Uterus (tissue), 4 donors: ENCODE results near the gene SCGB1D2. TPM values are rescaled to one million over a fixed set of nuclear protein-coding genes. Genes with fewer than 3 reads are reported as not detected.

Source experiments
- DNase-seq, 2 donors: peaks; one replicate each; pipeline ENCODE4 v3.0.0-alpha.2; 2019 to 2020
- H3K27ac ChIP-seq, 2 donors: fragments of 200-600 bp; sonication (generic); 1 replicate in 1 of 2; 2 replicates in 1 of 2; pipeline ENCODE4 v1.5.1; 2016 to 2018
- H3K27me3 ChIP-seq, 2 donors: fragments of 200-600 bp; sonication (generic); one replicate each; pipeline ENCODE4 v1.5.1; 2018 to 2019; ENCODE audit warnings: control low read depth in 1 of 2
- H3K36me3 ChIP-seq, 2 donors: fragments of 200-600 bp; sonication (generic); one replicate each; pipeline ENCODE4 v1.5.1; 2019; ENCODE audit warnings: control low read depth in 1 of 2
- H3K4me1 ChIP-seq, 2 donors: fragments of 200-600 bp; sonication (generic); one replicate each; pipeline ENCODE4 v1.5.1; 2018 to 2019; ENCODE audit warnings: control low read depth in 1 of 2
- H3K4me3 ChIP-seq, 2 donors: fragments of 200-600 bp; sonication (generic); 1 replicate in 1 of 2; 2 replicates in 1 of 2; pipeline ENCODE4 v1.5.1; 2018 to 2019; ENCODE audit warnings: mild to moderate bottlenecking in 1 of 2
- H3K9me3 ChIP-seq, 2 donors: fragments of 200-600 bp; sonication (generic); one replicate each; pipeline ENCODE4 v1.5.1; 2019; ENCODE audit warnings: control low read depth in 1 of 2
- CTCF ChIP-seq, 4 experiments: fragments of 200-600 bp in 2 of 4; fragments of 450-650 bp in 2 of 4; sonication (generic) in 2 of 4; IDR thresholded peaks; one replicate each; pipeline ENCODE4 v1.5.1; 2016 to 2019; ENCODE audit warnings: antibody characterized with exemption in 4 of 4, mild to moderate bottlenecking in 2 of 4, moderate library complexity in 1 of 4
- POLR2A ChIP-seq, 2 donors: fragments of 450-650 bp; IDR thresholded peaks; one replicate each; pipeline ENCODE4 v1.6.1; 2016; ENCODE audit warnings: antibody characterized with exemption in 2 of 2, mild to moderate bottlenecking in 1 of 2, moderate library complexity in 1 of 2
- intact Hi-C: fragments of 100-400 bp; cut with DNase I; formaldehyde crosslinking; loops from one replicate; pipeline ENCODE4 v1.15.1; 2023; ENCODE audit warnings: low total_unique reads
- total RNA-seq, 4 donors: library from RNA; depleted of rRNA in 3 of 4; stranded (reverse); fragments of >200 nt in 3 of 4; gene quantifications; one replicate each; pipeline versions ENCODE4 v1.1.0 to v1.2.4, GENCODE V29; 2014 to 2023
- donor health status: DM: yes; HTN: yes; CAD: no.

Gene SCGB1D2
- total RNA-seq, 4 donors from 2014 or later = 1.9 TPM; not detected in 3

DNA sequence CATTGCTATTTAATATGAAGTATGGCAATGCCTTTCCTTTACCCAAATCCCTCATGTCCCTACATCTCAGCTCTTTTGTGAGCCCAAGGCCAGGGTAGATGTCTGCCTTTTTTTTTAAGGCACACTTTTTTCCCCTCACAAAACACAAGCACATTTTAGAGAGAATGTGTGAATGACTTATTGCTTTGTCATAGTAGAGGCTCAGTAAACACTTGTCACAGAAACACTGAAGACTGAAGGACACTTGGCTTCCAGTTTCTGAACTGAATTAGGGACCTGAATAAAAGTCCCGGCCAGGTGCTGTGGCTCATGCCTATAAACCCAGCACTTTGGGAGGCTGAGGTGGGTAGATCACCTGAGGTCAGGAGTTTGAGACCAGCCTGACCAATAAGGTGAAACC lies 25.0 kb downstream of the SCGB1D2 start:
- DNase-seq = no peak
- H3K27me3 ChIP-seq = no peaks in the 10 kb centered on the region
- intact Hi-C loops = no loop called here
- H3K36me3 ChIP-seq = no peaks in the 10 kb centered on the region
- TF ChIP-seq POLR2A (IDR thresholded peaks at IDR 0.05) = no peak
- no peak for TF ChIP-seq CTCF (IDR thresholded peaks at IDR 0.05)
- no peak overlapping the region for H3K4me3 ChIP-seq
- H3K9me3 ChIP-seq = no peaks in the 10 kb centered on the region
- no peak overlapping the region for H3K27ac ChIP-seq
- no peaks in the 10 kb centered on the region for H3K4me1 ChIP-seq

DNA sequence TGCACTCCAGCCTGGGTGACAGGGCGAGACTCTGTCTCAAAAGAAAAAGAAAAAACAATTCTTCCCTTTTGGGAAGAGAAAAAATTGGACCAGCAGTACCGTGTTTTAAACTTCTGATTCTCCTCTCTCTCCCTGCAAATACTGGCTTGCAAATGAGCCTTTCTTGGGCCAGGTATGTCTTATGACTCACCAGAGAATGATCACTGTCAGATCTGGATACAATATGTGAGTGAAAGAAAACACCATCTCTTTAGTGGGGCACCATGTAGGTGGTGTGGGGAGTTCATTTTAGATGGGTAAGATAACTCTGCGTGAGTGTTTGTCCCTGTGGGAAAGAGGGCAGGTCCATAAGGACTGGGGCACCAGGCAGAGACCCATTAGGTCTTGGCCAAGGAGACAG lies 25.5 kb downstream of the SCGB1D2 start:
- H3K9me3 ChIP-seq = no peaks in the 10 kb centered on the region
- no peak for DNase-seq
- no peaks in the 10 kb centered on the region for H3K36me3 ChIP-seq
- no peak for TF ChIP-seq CTCF (IDR thresholded peaks at IDR 0.05)
- no peak for TF ChIP-seq POLR2A (IDR thresholded peaks at IDR 0.05)
- no peaks in the 10 kb centered on the region for H3K4me1 ChIP-seq
- H3K27me3 ChIP-seq = no peaks in the 10 kb centered on the region
- H3K4me3 ChIP-seq = no peak overlapping the region
- H3K27ac ChIP-seq = no peak overlapping the region
- intact Hi-C loops = no loop called here

- intact Hi-C loops = no loop called here
- DNase-seq = no peak
- H3K4me3 ChIP-seq = no peak within 1 kb of the TSS
- TF ChIP-seq CTCF (IDR thresholded peaks at IDR 0.05) (no peak), POLR2A (IDR thresholded peaks at IDR 0.05) (no peak)
- H3K36me3 ChIP-seq = no peaks in the 10 kb centered on the region
- no peak within 1 kb of the TSS for H3K27ac ChIP-seq
- no peaks in the 10 kb centered on the region for H3K27me3 ChIP-seq
- no peaks in the 10 kb centered on the region for H3K4me1 ChIP-seq
- H3K9me3 ChIP-seq = no peaks in the 10 kb centered on the region
Measured at GRCh38 chr11:62269654-62270278, 27.7 kb downstream of the SCGB1D2 start, which contains the start of gene SCGB2A2. Gene SCGB2A2, plus strand, starts transcription at chr11:62270158. Its CDS starts 59 bp downstream, at chr11:62270217.

DNA sequence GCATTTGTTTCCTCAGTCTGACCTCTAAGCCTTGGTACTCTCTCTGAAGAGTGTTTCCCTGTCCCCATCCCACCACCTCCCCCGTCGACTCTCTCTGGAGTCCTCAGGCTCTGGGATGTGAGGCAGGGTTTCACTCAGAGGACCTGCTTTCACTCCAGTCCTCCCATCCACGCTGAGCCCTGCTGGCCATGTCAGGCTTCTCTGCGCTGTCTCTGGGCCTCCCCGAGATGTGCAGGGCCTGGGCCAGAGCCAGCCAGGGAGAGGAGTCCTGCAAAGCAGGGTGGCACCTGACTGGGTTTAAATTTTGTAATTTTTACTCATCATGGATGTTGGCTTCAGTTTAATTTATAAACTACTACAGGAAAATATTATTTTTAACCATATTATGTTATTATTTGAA lies 31.2 kb downstream of the SCGB1D2 start:
- DNase-seq = no peak

More for the DNA sequence above, 31.2 kb downstream of the SCGB1D2 start:
- no peak overlapping the region for H3K27ac ChIP-seq
- H3K27me3 ChIP-seq = no peaks in the 10 kb centered on the region
- no peaks in the 10 kb centered on the region for H3K36me3 ChIP-seq
- H3K4me1 ChIP-seq = no peaks in the 10 kb centered on the region
- TF ChIP-seq POLR2A (IDR thresholded peaks at IDR 0.05) = no peak
- no peak for TF ChIP-seq CTCF (IDR thresholded peaks at IDR 0.05)
- intact Hi-C loops = no loop called here
- H3K9me3 ChIP-seq = no peaks in the 10 kb centered on the region
- no peak overlapping the region for H3K4me3 ChIP-seq
